ENCODE results near the gene GCN1.
A peak's percentile ranks its signal among the peaks of the same experiment; 100 is the strongest.

Gene GCN1

DNA sequence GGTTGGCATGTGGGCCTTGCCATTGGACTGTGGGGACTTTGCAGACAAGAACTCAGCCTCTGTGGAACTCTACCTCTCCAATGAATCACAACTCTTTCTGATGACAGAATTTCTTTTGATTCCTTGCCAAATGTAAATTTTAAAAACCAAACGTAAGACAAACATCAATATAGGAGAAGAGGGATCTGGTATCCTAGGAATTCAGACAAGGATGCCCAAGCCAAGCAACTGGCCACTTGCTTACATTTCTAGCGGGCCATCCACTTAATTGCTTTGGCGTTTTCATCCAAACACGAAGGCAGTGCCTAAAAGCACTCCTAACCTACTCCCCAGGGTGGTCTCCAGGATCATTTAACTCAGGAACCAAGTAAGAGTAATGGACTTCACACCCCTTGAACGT lies 54.6 kb downstream of the GCN1 start:
- DNase-seq (ENCODE audit: low spot score) = no peak

DNA sequence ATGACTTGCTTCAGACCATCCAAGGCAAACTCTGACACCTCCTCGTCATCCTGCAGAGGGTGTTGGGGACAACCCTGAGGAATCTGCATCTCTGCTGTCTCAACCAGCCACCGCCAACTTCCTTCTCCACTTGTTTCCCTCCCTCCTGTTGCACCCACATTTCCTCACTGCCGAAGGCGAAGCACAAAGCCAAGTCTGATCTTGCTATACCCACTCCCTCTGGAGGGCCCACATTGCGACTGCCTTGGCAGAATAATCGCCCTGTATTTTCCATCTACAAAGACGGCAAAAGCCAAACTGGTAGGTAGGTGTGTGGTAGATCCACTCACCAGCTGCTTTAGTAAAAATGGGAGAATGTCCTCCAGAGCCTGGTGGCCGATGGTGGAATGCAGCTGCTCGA lies 56.1 kb downstream of the GCN1 start:
- DNase-seq (ENCODE audit: low spot score) = peak; percentile 35

DNA sequence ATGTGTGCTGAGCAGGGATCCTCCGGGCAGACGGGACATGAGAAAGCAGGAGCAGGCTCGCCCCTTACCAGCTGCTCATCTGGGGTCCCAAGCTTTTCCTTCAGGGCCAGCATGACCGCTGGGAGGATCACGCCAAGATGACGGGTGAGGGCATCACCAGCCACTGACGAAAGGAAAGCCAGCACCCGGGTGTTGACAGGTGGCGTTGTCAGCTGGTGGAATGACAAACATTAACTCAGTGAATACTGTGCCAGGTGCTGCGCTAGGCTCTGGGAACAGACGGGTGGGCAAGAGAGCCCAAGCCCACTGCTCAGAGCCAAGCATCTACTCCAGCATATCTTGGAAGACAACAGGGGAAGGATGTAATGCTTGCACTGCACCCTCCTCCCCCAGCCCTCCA lies 56.7 kb downstream of the GCN1 start:
- no peak for DNase-seq (ENCODE audit: low spot score)

DNA sequence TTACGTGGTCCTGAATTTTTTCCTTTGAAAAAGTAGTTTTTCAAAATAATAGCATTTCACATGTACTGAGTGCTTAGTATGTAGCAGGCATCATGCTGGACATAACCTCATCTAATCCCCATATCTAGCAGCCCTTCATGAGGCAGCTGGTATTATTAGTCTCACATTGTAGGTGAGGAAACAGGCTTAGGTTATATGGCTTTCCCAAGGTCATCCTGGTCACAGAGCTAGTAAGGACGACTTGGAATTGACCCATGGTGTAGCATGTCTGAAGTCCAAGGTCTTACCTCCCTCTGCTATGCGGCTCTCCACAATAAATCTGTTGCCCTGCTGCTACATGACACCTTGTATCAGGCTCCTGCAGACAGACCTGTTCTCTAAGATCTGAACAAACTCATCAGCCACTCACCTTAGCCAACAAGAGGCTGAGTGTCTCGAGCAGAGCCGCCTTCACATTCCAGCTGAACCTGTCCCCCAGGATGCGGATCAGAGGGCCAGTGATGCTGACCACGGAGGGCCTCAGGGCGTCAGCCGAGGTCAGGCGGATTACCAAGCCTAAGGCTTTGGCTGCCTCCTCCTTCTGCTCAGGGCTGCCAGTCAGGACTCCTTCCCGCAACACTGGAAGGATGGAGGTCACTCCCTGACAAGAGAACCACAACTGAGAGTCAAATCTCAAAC lies 58.3 kb downstream of the GCN1 start:
- DNase-seq (ENCODE audit: low spot score) = no peak

DNA sequence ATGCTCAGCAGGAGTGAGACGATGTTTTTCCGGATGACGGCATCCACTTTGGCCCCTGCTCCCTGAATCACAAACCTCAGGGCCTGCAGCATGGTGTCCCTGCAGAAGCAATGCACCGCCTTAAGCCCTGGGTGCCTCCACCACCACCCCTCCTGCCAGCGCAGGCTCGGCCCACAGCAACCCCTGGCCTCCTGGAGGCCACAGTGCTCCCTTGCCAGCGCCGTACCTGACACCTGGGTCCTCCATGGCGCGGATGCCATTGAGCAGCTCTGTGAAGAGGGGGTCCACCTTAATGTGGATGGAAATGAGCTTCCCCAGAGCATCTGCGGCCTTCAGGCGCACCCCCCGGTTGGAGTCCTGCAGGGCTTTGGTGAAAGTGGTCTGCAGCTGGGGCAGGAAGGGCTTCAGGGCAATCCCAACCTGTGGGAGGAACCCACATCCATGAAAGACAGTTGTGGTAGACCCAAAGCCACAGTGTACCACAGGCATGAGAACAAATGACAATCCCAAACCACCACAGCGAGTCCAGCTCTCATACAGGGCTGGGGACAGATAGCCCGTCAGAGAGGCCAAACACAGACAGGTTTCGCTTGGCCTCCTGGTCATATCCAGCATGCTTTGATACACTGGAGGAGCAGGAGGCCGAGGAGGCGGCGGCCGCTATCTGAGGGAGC lies 60.1 kb downstream of the GCN1 start:
- no peak for DNase-seq (ENCODE audit: low spot score)

DNA sequence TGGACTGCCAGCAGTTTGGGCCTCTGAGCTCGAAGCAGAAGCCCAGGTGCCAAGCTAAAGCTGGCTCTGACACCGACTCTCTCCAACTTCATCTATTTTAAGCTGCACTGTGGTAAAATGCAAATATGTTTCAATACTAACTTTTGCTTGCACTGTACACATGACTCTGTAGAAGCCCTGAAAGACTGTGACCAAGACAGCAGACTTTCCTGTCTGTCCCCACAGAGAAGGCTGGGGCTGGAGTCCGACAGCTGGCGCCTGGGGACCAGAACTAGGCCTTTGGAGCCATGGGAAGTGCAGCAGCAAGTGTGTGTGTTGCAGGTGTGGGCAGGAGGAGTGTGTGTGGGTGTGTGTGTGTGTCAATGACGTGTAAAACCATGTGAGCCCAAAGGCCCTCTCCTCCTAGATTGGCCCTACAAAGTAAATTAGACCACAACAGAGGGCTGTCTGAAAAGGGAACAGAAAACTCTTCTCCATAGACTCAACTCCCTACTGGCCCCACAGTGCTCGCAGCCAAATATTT lies 61.6 kb downstream of the GCN1 start:
- DNase-seq (ENCODE audit: low spot score) = no peak

DNA sequence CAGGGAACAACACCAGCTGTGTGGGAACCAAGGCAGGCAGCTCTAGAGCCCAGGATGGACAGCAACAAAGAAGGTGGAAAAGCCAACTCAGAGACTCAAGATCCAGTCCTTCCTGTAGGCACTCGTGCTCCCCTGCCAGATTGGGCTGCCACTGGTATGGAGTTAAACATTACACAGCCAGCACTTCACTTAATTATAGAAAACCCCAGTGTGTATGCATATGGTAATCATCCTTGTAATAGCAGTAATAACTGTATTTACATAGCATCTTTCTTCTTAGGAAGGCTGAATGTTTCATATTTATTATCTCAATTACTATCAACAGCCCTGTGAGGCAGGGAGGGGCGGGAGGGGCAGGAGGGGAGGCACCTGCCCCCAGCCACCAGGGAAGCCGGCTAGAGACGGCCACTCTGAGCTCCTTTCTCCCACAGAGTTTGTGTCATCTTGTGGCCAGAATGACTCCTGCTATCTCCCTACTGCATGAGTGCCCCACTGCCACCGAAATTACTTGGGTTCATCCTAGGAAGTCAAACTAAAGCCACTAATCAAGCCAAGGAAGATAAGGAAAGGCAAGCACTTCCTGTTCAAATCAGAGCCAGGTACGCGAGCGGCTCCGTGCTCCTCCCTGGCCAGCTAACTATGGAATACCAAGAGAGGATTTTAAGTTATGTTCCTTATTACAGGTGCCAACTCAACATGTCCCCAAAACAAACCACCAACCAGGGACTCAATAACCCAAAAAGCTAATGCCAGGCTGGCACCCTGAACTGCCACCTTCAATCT lies 62.3 kb downstream of the GCN1 start:
- DNase-seq (ENCODE audit: low spot score) = no peak

DNA sequence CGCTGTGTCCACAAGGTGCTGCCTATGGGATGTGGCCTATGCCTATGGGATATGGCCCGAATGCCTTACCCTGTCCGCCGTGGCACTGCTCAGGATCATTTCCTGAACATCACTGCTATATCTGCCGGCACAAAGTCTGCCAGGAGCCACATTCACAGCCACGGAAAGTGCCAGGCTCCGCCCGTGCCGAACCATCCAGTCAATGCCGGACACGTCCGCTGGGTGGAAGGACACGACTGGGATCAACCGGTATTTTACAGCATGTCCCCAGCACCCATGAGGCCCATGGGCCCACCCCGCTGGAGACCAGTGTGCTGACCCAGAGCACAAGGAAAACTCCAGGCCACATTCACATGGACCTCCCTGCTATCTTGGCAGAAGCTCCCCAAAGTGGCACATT lies 63.4 kb downstream of the GCN1 start:
- no peak for DNase-seq (ENCODE audit: low spot score)

DNA sequence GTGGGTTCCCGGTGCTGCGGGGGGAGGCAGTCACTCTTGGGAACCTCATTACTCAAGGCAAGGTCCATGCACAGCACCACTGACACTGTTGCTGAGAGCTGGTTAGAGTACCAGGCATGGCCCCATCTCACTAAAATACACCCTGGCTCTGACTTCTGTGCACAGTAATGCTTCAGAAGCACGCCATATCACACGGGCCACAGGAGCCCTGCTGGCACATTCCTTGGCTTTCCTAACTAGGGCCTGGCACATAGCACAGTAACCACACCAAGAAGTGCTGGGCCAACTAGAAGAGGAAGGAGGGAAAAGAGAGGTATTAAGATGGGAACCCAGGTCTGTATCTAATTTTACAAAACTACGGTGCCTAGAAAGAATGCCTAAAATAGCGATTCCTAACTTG lies 64.5 kb downstream of the GCN1 start:
- DNase-seq (ENCODE audit: low spot score) = no peak

DNA sequence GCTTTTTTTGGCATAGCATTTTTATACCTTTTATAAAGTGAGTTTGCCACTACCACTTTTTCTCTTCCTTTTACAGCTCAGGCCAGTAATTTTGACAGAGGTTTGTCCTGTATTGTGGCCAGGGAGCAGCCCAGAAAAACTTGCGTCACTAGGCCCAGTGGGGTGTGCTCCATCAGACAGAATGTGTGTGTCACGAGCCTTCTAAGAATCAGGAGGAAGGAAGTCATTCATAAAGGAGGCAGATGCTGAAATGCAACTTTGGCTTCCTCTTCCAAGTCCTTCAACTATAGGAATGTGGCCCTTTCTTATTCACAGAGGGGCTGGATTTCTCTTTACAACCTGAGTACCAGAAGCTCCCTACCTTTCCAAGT lies 67.9 kb downstream of the GCN1 start:
- peak; percentile 25 for DNase-seq (ENCODE audit: low spot score)

DNA sequence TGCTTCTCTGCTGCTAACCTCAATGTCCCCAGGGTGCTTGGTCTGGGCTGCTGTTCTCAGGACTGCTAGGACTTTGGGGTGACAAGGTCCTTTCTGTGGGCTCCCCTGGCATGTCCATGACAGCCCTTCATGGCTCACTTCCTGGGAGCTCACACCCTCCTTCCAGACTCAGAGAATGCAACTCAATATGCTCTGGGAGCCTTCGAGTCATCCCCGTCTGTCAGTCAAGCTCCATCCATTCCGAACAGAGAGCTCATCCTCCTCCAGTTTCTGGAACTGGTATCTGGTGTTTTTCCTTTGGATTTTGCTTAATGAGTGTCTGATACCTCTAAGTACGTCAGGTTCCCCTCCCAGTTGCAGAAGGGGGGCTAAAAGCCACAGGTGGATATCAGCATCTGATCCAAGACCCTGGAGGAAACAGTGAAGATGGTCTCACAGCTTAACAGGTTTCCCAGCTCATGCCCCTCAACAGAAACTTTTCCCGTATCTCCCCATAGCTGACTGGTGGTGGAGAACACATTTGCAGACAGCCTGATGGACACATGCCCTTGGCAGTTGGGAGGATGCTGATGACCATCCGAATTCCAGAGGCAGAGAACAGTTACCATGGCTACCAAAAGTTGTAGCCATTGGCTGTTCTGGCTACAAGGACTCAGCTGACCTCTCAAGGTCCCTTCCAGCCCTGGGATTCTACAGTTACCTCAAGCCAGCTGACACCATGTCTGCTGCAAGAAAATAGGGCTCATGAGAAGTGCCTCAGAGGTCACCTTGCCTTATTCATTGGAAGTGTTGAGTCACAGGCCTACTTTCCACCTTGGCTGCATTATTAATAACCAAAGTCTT lies 68.5 kb downstream of the GCN1 start:
- DNase-seq (ENCODE audit: low spot score) = no peak

DNA sequence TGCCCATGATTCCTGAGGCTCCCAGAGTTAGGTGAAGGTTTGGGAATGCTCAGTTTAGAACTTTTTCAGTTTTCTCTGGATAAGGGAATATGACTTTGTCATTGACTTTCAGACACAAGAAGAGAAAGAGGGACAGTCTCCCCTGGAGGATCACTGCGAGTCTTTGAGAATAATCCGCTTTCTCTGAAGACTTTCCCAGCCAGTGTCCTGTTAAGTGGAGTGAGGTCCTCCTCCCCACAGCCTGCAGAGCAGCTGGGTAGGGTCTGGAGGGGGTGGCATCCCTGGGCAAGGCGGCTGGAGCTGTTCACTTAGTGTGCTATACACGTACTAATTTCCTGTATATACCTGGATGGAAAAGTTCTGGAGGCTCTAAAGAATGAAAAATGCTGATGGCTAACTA lies 69.5 kb downstream of the GCN1 start:
- no peak for DNase-seq (ENCODE audit: low spot score)

DNA sequence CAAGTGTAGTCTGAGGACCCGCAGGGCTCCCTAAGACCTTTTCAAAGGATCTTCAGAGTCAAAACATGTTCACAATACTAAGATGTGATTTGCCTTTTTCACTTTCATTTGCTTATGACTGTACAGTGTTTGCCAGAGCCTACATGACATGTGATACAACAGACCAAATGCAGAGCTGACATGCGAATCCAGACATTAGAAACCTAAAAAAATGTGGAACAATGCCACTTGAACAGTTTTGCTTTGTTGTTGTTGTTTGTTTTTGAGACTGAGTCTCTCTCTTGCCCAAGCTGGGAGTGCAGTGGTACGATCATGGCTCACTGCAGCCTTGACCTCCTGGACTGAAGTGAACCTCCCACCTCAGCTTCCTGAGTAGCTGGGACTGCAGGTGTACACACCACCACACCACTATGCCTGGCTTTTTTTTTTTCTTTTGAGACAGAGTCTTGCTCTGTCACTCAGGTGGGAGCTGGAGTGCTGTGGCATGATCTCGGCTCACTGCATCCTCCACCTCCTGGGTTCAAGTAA lies 72.7 kb downstream of the GCN1 start:
- no peak for DNase-seq (ENCODE audit: low spot score)

DNA sequence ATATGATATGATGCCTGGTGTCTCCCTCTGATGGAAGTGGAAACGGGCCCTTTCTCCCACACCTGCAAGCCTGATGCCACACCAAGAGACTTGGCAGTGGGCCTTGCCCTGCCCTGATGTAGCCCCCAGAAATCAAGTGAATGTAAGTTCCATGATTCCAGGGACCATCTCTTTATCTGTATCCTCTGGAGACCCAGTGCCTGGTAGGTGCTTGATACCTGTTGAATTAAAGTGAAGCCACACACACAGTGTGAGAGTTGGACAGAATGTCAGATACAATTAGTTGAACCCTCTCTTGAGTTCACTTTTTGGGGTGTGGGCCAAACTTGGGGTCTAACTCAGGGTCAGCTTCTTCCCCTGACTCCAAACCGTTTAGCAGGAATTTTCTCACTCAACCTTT lies 73.2 kb downstream of the GCN1 start:
- DNase-seq (ENCODE audit: low spot score) = no peak

DNA sequence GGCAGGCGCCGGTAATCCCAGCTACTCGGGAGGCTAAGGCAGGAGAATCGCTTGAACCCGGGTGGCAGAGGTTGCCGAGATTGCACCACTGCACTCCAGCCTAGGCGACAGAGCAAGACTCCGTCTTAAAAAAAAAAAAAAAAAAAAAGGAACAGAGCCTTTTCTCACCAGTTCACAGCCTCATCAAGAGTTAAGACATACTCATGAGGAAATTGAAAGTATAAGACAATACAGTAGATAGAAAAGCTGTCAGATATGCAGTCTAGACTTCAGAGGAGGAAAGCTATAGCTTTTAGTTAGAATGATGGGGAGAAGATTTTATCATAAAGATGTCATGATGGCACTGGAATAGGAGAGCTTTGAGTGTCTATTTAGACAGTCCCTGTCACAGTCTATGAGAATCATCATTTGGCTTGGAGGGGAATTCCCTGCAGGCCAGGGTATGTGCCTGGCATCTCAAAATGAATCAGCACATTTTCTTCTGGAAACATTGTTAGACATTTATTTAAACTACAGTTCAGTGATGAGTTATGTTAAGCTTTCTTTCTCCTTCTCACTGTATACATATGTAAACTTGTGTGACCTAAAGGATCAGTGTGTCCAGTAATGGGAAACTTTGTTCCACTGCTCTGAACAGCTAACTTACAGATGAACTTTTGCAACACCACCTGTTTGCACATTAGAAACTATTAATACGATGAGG lies 75.1 kb downstream of the GCN1 start:
- no peak for DNase-seq (ENCODE audit: low spot score)

DNA sequence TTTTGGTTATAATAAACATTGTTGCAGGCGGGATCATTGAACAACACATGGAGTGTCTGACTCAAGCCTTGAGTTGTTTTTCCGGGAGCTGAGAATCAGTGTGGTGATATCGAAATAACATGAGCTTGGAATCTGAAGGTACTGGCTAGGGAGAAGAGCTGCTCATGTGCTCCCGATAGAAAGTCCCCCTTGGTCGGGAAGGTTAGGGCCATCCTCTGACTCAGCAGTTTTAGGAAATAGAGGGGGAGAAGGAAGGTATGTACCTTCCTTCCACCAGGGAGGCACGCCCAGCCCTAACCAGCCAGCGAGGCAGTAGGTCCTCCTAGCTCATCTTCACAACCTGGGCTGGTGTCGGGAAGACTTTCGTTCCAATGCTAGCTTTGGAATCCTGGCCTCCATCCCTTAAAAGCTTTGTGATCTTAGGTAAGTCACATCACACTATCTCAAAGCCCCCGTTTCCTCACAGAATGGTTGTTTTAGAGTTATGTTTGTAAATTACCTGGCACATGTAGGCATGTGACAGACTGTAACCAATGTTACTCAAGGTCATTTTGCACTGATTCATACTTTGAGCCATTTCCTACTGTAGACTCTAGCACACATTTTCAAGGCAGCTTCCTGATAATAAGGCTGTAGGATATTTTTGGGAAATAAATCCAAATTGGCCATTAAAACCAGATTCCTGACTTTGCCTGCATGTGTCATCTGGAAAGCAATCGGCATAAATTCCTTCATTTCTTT lies 76.0 kb downstream of the GCN1 start:
- DNase-seq (ENCODE audit: low spot score) = no peak

DNA sequence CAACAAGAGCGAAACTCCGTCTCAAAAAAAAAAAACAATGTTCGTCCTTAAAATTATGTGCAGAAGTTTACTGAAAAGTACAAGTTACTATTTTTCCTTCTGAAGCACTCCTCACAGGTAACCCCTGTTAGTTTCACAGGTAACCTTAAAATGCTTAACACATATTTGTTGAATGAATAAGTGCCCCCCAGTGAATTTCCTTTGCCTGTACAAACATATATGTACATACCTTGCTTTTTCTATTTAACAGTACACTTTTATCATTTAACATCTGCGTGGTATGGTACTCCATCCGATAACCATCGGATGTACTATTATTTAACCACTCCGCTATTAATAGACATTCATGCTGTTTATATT lies 76.6 kb downstream of the GCN1 start:
- no peak for DNase-seq (ENCODE audit: low spot score)

DNA sequence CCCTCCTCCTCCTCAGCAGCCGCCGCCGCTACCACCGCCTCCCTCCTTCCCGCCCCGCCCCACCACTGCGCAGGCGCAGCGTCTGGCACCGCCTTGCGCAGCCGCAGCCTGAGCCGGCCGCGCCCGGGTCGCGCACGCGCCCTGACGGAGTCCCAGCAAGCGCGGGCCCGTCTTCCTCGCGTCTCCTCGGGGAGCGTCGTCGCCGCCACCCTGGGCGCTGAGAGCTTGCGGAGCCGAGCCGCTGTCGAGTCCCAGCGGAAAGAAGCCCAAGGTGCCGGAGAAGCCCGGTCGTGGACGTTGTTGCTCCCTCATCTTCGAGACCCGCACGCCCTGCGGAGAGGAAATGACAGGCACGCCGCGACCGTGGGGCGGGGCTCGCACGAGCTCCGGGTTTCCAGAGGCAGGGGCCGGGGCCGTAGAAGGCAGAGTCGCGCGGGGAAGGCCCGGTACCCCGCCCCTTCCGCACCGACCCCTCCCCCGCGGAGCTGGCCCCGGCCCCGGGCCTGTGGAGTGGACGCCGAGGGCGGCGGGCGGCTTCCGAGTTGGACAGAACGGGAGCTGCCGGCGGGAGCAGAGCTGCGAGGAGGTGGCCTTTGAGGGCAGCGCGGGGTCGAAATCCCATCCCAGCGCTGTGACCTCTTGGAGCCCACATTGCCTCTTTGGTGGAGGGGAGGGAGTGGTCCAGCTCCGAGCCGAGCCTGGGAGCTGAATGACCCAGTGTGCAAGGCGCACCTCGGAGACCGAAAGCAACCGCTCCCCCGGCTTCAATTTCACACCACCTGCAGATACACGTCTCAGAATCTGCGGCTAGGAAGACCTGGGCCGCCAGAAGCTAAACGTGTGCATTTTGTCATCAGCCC lies 77.5 kb downstream of the GCN1 start:
- peak; percentile 96 for DNase-seq (ENCODE audit: low spot score)

DNA sequence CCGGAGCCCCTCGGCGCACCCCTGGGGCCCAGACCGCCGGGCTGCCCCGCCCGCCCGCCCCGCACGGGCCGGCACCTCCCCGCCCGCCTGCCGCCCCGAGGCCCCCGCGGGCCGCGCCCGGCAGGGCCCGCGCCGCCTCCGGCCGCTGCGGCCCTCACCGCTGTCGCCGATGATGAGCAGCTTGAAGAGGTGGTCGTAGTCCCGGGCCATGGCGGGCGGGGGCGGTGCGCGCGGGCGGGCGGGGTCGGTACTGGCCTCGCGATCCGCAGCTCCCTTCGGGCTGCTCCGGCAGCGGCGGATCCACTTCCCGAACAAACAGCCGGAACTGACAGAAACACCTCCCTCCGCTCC lies 78.1 kb downstream of the GCN1 start, which contains the start of gene RAB35:
Gene RAB35 (minus strand): TSS at position 313 of the 351 bp plus-strand sequence. CDS start 103 bp downstream, at position 210.
- no peak for DNase-seq (ENCODE audit: low spot score)
